CD14-positive monocyte (primary cell): Measurements from ENCODE around the gene RCOR1. TPM values are rescaled to one million over a fixed set of nuclear protein-coding genes. Genes with fewer than 3 reads are reported as not detected.

Source experiments
- DNase-seq, 3 donors: peaks; one replicate each; pipeline ENCODE4 v3.0.0-alpha.2; 2011 to 2022
- H2AFZ ChIP-seq: 2 replicates; pipeline ENCODE4 v1.6.0; 2012; ENCODE audit warnings: mild to moderate bottlenecking, low read depth, low read length, inconsistent platforms; ENCODE audit not compliant: insufficient read depth, poor library complexity, severe bottlenecking
- H3K27ac ChIP-seq, 2 donors: 1 replicate in 1 of 2; 2 replicates in 1 of 2; pipeline ENCODE4 v1.5.1; 2012 to 2013; ENCODE audit warnings: low read length in 2 of 2, control low read depth in 1 of 2, inconsistent platforms in 1 of 2, low read depth in 1 of 2, mild to moderate bottlenecking in 1 of 2
- H3K27me3 ChIP-seq, 2 donors: one replicate each; pipeline versions ENCODE4 v1.6.0 to v1.6.1; 2011 to 2013; ENCODE audit warnings: low read length in 2 of 2; ENCODE audit not compliant: control insufficient read depth in 2 of 2, insufficient read depth in 2 of 2
- H3K36me3 ChIP-seq, 2 donors: replicated peaks in 1 of 2; 1 replicate in 1 of 2; 2 replicates in 1 of 2; pipeline versions ENCODE4 v1.5.1 to v1.6.1; 2012 to 2013; ENCODE audit warnings: low read length in 2 of 2, control low read depth in 1 of 2, inconsistent platforms in 1 of 2, mild to moderate bottlenecking in 1 of 2; ENCODE audit not compliant: insufficient read depth in 2 of 2, control insufficient read depth in 1 of 2
- H3K4me1 ChIP-seq, 2 donors: 1 replicate in 1 of 2; 2 replicates in 1 of 2; pipeline versions ENCODE4 v1.5.1 to v1.6.1; 2012 to 2013; ENCODE audit warnings: low read length in 2 of 2, control low read depth in 1 of 2, inconsistent platforms in 1 of 2, mild to moderate bottlenecking in 1 of 2, moderate library complexity in 1 of 2; ENCODE audit not compliant: insufficient read depth in 2 of 2, control insufficient read depth in 1 of 2
- H3K4me2 ChIP-seq: replicated peaks from 2 replicates; pipeline ENCODE3; 2012; ENCODE audit warnings: low read length, moderate library complexity, mild to moderate bottlenecking; ENCODE audit not compliant: poor library complexity, severe bottlenecking; ENCODE audit errors: extremely low read depth
- H3K4me3 ChIP-seq, 3 experiments: fragments of 200-600 bp in 1 of 3; sonication (generic) in 1 of 3; replicated peaks in 1 of 3; 1 replicate in 2 of 3; 2 replicates in 1 of 3; pipeline ENCODE4 v1.5.1; 2011 to 2013; ENCODE audit warnings: low read length in 3 of 3, mild to moderate bottlenecking in 3 of 3, control low read depth in 2 of 3, low read depth in 2 of 3, inconsistent platforms in 1 of 3, moderate library complexity in 1 of 3
- H3K79me2 ChIP-seq: 2 replicates; pipeline ENCODE4 v1.6.0; 2012; ENCODE audit warnings: mild to moderate bottlenecking, control low read depth, inconsistent platforms, low read length, moderate library complexity; ENCODE audit not compliant: insufficient read depth
- H3K9ac ChIP-seq: 2 replicates; pipeline ENCODE4 v1.6.0; 2017; ENCODE audit warnings: low read length, mild to moderate bottlenecking; ENCODE audit not compliant: insufficient read depth, poor library complexity, severe bottlenecking
- H3K9me3 ChIP-seq, 2 donors: replicated peaks in 1 of 2; 1 replicate in 1 of 2; 2 replicates in 1 of 2; pipeline versions ENCODE4 v1.5.1 to v1.6.1; 2012 to 2013; ENCODE audit warnings: low read length in 2 of 2, control low read depth in 1 of 2; ENCODE audit not compliant: control insufficient read depth in 1 of 2, insufficient read depth in 1 of 2
- H4K20me1 ChIP-seq: 2 replicates; pipeline ENCODE4 v1.6.0; 2012; ENCODE audit warnings: mild to moderate bottlenecking, low read length, control low read depth, moderate library complexity; ENCODE audit not compliant: insufficient read depth
- H3K27ac Mint-ChIP-seq, 7 donors: one replicate each; pipeline ENCODE4 v1.8.0; 2020; ENCODE audit warnings: mild to moderate bottlenecking in 7 of 7, mixed read lengths in 7 of 7, moderate library complexity in 6 of 7, inconsistent platforms in 2 of 7
- H3K27me3 Mint-ChIP-seq, 3 donors: one replicate each; pipeline ENCODE4 v1.8.0; 2021 to 2022; ENCODE audit warnings: low read depth in 3 of 3, mild to moderate bottlenecking in 3 of 3, mixed read lengths in 3 of 3, moderate library complexity in 3 of 3, inconsistent platforms in 1 of 3
- H3K36me3 Mint-ChIP-seq, 2 donors: one replicate each; pipeline ENCODE4 v1.8.0; 2020; ENCODE audit warnings: mixed read lengths in 2 of 2, inconsistent platforms in 1 of 2, mild to moderate bottlenecking in 1 of 2
- H3K4me1 Mint-ChIP-seq: one replicate; pipeline ENCODE4 v1.8.0; 2020; ENCODE audit warnings: mild to moderate bottlenecking, mixed read lengths
- H3K4me3 Mint-ChIP-seq, 2 donors: one replicate each; pipeline ENCODE4 v1.8.0; 2020; ENCODE audit warnings: mild to moderate bottlenecking in 2 of 2, mixed read lengths in 2 of 2, moderate library complexity in 1 of 2
- H3K9me3 Mint-ChIP-seq, 7 donors: one replicate each; pipeline ENCODE4 v1.8.0; 2020 to 2022; ENCODE audit warnings: mixed read lengths in 7 of 7, mild to moderate bottlenecking in 6 of 7, moderate library complexity in 6 of 7, inconsistent platforms in 2 of 7
- WGBS: methylation state at CpG from one replicate; pipeline ENCODE4 v1.1.5; 2013; ENCODE audit warnings: missing lambda C conversion rate; ENCODE audit not compliant: insufficient coverage; 5-methylcytosine and 5-hydroxymethylcytosine counted together
- intact Hi-C, 2 donors: fragments of 100-400 bp; cut with micrococcal nuclease; formaldehyde crosslinking; loops; one replicate each; pipeline versions ENCODE4 v1.15.0 to v1.15.1; 2023
- polyA plus RNA-seq, 3 donors: library from polyadenylated mRNA; depleted of rRNA in 1 of 3; unstranded in 2 of 3; stranded (reverse) in 1 of 3; fragments of 300-500 nt in 2 of 3; fragments of >200 nt in 1 of 3; fragmentation: Illumina TruSeq in 2 of 3; gene quantifications; 1 replicate in 2 of 3; 2 replicates in 1 of 3; pipeline ENCODE4 v1.2.3, GENCODE V29; 2012 to 2021
- TF ChIP-seq, protein P1 (sequence below): fragments of 200-600 bp; IDR thresholded peaks from one replicate; pipeline ENCODE4 v1.8.0; 2022; ENCODE audit warnings: antibody characterized with exemption, mild to moderate bottlenecking

RCOR1 gene
- polyA plus RNA-seq, 3 donors = 2.1 to 36.6 (median 2.3) TPM

DNA sequence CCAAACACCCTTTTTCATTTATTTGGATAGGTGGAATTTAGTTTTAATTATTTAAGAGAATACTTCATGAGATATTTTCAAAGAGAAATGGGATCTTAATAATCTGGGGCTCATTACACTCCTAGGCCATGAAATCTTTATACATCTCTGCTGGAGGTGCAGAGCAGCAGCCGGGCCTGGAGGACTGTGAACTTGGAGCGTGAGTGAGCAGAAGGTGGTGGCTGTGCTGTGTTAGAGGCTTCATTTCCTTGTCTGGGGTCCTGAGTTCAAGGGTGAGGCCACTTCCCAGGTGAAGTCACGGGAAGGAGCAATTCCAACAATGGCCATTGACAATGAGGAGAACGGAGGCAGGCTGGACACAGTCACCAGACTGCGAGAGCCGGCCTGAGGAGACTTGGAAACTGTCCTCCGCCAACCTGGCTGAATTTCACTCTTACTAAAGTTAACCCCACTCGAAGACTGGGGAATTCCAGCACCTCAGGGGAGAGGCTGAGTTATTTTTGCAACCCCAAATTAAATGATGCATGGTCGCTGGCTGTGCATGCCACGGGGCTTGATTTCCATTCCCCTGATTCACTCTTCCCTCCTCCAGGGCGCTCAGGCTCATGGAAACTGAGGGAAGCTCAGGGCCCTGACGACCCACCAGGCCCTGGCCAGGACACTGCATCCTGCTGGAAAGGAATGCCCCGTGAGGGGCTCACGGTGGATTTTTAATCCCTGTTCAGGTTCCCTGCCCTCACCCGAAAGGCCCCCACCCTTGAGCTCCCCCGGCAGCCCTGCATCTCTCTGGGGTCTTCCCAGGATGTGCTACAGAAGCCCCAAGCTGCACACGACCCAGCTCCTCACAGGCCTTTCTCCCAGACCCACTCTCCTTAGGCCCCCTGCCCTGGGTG, 162.2 kb downstream of the RCOR1 start:
- Mint-ChIP-seq H3K4me3 (no peak overlapping the region), H3K9me3 (peaks cover 0 to 9% (median 5%) of the 10 kb centered on the region in 7 donors), H3K36me3 (peaks cover 1 to 13% of the 10 kb centered on the region in 2 donors), H3K4me1 (peaks cover 2% of the 10 kb centered on the region), H3K27ac (peak overlapping the region in 4 of 7 donors; percentile 47 to 65 (median 56)), H3K27me3 (peaks cover 2 to 7% (median 4%) of the 10 kb centered on the region in 3 donors)
- H3K4me2 ChIP-seq = no peak overlapping the region
- WGBS = 94% methylated on average over 13 of the region's 17 CpGs
- DNase-seq = no peak
- no peak overlapping the region for H3K9ac ChIP-seq
- no peaks in the 10 kb centered on the region for H4K20me1 ChIP-seq
- TF ChIP-seq, protein P1, sequence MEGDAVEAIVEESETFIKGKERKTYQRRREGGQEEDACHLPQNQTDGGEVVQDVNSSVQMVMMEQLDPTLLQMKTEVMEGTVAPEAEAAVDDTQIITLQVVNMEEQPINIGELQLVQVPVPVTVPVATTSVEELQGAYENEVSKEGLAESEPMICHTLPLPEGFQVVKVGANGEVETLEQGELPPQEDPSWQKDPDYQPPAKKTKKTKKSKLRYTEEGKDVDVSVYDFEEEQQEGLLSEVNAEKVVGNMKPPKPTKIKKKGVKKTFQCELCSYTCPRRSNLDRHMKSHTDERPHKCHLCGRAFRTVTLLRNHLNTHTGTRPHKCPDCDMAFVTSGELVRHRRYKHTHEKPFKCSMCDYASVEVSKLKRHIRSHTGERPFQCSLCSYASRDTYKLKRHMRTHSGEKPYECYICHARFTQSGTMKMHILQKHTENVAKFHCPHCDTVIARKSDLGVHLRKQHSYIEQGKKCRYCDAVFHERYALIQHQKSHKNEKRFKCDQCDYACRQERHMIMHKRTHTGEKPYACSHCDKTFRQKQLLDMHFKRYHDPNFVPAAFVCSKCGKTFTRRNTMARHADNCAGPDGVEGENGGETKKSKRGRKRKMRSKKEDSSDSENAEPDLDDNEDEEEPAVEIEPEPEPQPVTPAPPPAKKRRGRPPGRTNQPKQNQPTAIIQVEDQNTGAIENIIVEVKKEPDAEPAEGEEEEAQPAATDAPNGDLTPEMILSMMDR = no peak
- intact Hi-C loops = no loop called here
- H3K27me3 ChIP-seq = no peaks in the 10 kb centered on the region
- no peak overlapping the region for H3K27ac ChIP-seq
- no peaks in the 10 kb centered on the region for H3K36me3 ChIP-seq
- no peaks in the 10 kb centered on the region for H3K79me2 ChIP-seq
- no peaks in the 10 kb centered on the region for H3K4me1 ChIP-seq
- H3K9me3 ChIP-seq = peaks cover 0 to 3% of the 10 kb centered on the region in 2 donors
- H3K4me3 ChIP-seq = no peak overlapping the region
- H2AFZ ChIP-seq = no peak overlapping the region

- H3K9ac ChIP-seq = no peak overlapping the region
- no peak overlapping the region for H3K27ac ChIP-seq
- TF ChIP-seq, protein P1 = no peak
- Mint-ChIP-seq H3K4me3 (no peak overlapping the region), H3K27me3 (peaks cover 6 to 15% (median 7%) of the 10 kb centered on the region in 3 donors), H3K36me3 (no peaks in the 10 kb centered on the region), H3K9me3 (peaks cover 0 to 9% (median 5%) of the 10 kb centered on the region in 7 donors), H3K4me1 (peaks cover 11% of the 10 kb centered on the region), H3K27ac (peak overlapping the region in 1 of 7 donors; percentile 83)
- 95% methylated on average over 7 of the region's 11 CpGs for WGBS
- no peaks in the 10 kb centered on the region for H4K20me1 ChIP-seq
- H3K4me1 ChIP-seq = no peaks in the 10 kb centered on the region
- H3K4me2 ChIP-seq = no peak overlapping the region
- no peaks in the 10 kb centered on the region for H3K36me3 ChIP-seq
- no peak for DNase-seq
- H3K79me2 ChIP-seq = no peaks in the 10 kb centered on the region
- H3K4me3 ChIP-seq = no peak overlapping the region
- H2AFZ ChIP-seq = no peak overlapping the region
- no peaks in the 10 kb centered on the region for H3K27me3 ChIP-seq
- intact Hi-C loops = no loop called here
- peaks cover 0 to 3% of the 10 kb centered on the region in 2 donors for H3K9me3 ChIP-seq
Measured at GRCh38 chr14:102757646-102758045, 165.2 kb downstream of the RCOR1 start.
